ENCODE results near the gene KREMEN2.
A peak's percentile ranks its signal among the peaks of the same experiment; 100 is the strongest.
"Not testable (repeated sequence)": the region's sequence is repeated elsewhere in the genome, so short reads cannot be mapped to it uniquely, and the experiment has no call there.

KREMEN2 gene

DNA sequence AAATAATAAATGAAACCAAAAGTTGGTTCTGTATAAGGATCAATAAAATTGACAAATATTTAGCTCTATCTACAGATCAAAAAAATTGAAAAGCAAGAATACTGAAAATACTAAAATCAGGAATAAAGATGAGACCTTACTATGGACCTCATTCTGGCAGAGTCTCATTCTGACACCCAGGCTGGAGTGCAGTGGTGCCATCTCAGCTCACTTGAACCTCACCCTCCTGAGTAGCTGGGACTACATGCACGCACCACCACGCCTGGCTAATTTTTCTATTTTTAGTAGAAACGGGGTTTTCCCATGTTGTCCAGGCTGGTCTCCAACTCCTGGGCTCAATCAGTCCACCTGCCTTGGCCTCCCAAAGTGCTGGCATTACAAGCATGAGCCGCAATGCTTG, 22.0 kb upstream of the KREMEN2 start:
- no peak for DNase-seq (ENCODE audit: low read depth in 2 of 2)

- DNase-seq (ENCODE audit: low read depth in 2 of 2) = not testable (repeated sequence)
Measured at GRCh38 chr16:2943716-2944115, 20.4 kb upstream of the KREMEN2 start.

- no peak for DNase-seq (ENCODE audit: low read depth in 2 of 2)
Measured at GRCh38 chr16:2946649-2947048, 17.4 kb upstream of the KREMEN2 start.

GRCh38 chr16:2948807-2949704, 15.0 kb upstream of the KREMEN2 start:
- no peak for DNase-seq (ENCODE audit: low read depth in 2 of 2)

DNA sequence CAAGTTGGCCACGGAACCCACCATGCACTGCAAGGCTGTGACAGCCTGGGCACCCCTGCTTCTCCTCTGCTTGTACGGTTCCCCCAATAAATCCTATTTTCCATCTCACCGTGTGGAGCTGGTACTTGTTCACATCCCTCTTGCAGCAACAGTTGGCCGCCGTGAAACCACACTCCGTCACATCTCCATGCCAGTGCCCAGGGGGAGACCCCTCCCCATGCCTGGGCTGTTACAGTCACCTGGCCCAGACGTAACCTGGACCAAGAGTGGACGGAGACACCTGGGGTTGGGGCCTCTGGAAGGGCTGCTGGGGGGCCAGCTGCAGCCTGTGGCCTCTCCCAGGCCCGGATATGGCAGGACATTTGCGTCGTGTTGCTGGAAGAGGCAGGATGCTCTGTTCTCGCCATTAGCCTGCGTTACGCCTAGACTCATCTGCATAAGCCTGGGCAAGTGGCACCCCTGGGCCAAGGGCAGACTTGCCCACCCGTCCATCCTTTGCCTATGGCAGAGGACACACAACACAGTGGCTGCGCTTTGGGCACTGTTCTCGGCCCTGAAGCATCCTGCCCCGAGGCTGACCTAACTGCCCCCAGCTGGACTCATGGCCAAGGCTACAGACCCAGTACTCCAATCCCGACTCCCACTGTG, 14.2 kb upstream of the KREMEN2 start:
- DNase-seq (ENCODE audit: low read depth in 2 of 2) = no peak

DNA sequence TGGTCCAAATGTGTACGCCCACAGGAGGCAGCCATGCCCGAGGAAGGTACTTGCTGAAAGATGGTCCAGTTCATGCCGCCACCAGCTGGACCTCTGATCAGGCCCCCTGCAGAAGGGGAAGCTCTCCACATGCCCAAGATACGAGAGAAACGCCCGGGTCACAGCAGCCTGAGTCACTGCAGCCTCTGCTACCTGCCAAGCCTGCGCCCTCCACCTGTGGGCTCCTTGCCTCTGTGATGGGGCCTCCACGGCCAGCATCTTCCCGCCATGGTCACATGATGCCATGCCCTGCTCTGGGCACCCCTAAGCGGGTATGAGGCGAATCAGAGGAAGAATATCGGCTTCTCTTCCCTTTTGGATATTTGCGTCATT, 13.7 kb upstream of the KREMEN2 start:
- no peak for DNase-seq (ENCODE audit: low read depth in 2 of 2)

DNA sequence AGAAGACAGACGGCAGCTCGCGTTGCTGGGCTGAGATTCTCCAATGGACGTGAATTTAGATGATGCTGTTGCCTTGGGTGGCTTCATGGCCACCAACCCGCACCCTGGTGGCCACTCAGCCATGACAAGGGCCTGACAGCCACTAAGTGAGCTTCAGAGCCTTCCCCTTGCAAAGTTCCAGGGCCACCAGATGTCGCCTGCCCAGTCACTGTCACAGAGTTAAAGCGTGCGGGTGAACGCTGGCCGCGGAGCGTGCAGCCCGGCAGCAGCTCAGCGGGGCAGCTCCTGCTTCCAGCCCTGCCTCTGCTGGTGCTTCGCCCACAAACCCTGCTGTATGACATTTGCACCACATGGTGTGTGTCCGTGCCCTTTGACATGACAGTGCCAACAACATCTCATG, 13.3 kb upstream of the KREMEN2 start:
- no peak for DNase-seq (ENCODE audit: low read depth in 2 of 2)

DNA sequence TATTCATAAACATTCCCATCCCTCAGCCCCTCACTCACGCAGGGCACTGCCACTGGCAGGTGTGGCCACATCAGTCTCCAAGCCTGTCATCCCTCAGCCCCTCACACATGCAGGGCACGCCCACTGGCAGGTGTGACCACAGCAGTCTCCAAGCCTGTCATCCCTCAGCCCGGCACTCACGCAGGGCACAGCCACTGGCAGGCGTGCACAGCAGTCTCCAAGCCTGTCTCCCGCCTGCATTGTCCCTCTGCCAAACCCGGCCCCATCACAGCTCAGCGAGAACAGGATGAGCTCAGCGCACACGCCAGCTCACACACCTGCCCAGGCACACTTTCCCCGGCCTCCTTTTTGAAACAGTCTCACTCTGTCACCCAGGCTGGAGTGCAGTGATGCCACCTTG, 11.4 kb upstream of the KREMEN2 start:
- DNase-seq (ENCODE audit: low read depth in 2 of 2) = no peak

DNA sequence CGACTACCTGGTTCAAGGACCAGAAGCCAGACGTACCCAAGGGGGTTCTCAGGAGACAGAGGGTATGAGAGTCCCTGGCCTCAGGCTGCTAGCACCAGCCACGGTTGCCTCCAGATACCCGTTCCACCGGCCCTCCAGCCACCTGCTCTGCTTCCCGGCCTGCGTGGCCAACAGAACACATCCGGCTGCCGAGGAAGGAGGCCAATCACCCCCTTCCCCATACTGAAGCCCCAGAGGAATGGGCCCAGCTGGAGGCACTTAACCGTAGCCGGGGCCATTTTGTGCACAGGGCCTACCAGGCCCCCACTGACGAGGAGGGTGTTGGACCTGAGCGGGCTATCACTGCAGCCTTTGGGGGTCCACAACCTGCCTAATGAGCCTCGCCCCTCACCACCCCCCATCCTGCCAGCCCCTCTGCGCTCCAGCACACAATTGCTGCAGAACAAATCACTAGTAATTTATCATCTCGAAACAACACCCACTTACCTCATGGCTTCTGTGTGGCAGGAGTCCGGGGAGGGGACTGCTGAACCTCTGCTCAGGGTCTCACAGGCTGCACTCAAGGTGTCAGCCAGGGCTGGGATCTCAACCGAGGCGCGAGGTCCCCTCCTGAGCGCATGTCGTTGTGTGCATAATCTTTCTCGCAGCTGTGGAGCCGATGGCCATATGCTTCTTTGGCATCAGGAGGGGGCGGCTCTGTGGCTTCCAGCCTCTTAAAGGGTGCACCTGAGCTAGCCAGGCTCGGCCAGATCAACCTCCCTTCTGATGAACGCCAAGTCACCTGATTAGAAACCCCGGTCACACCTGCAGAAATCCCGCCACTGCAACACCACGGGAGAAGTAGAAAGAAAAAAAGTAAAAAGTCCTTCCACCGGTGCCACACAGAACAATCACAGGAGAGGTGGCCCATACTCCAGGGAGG, 10.1 kb upstream of the KREMEN2 start:
- DNase-seq (ENCODE audit: low read depth in 2 of 2) = no peak

DNA sequence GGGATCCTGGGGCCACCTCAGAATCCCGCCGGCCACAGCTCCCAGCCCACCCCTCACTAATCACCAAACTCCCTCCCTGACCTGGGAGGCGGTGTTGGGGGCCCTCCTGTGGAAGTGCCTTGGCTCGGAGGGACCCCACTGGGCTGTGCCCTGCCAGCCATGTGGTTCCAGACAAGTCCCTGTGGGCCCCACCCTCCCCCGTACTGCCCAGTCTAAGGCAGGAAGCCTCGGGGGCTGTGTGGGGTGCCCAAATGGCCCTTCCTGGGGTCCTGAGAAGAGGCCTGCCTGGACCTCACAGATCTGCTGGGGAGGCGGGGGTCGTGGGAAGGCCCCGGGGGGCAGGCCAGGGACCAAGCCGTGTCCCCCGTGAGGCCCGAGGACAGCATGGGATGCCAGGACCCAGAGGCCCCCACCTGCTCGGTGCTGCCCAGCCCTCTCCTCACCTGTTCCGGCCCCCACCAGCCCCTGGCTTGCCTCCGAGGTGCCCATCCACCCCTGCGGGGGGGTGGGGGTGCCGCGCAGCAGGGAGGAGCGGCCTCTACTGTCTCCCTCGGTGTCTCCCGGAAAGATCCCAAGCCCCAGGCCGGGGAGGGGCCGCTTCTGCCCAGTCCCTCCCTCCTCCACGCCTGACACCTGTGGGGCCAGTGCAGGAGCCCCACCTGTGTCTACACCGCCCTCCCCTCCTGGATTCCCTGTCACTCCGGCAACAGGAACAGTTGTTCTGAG, 9.3 kb upstream of the KREMEN2 start:
- no peak for DNase-seq (ENCODE audit: low read depth in 2 of 2)

- DNase-seq (ENCODE audit: low read depth in 2 of 2) = no peak
Measured at GRCh38 chr16:2955438-2955778, 8.7 kb upstream of the KREMEN2 start.

DNA sequence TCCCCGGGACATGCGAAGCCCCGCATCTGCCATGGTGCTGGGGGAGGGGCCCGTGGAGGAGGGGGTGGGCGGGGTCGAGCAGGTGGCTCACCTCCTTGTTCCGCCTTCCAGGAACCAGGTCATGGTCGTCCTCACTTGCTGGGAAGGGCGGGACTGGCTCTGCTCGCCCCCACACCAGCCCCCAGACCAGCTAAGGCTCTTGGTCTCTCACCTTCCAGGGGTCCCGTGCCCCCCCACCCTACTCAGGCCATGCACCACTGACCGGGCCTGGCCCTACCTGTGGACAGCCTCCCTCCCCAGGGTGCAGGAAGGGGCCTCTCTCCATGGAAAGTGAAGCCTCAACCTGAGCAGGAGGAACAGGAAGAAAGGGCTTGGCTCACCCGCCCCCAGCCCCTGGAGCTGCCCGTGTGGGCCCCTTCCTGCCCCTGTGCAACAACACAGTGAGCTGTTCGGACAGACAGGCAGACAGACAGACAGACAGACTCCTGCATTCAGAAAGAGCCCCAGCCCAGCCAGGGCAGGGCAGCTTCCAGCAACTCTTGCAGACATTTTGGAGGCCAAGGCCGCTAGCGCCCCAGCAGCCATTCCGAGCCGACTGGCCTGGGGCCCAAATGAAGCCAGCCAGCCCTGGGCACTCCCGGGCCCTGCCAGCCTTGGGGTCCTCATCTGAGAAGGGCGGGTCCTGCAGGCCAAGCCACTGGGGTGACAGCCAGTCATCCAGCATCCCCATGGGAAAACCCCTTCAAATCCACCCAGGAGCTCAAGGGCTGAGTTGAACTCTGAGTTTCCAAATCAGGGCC, 8.1 kb upstream of the KREMEN2 start:
- DNase-seq (ENCODE audit: low read depth in 2 of 2) = no peak

- no peak for DNase-seq (ENCODE audit: low read depth in 2 of 2)
Measured at GRCh38 chr16:2956579-2956956, 7.5 kb upstream of the KREMEN2 start.

DNA sequence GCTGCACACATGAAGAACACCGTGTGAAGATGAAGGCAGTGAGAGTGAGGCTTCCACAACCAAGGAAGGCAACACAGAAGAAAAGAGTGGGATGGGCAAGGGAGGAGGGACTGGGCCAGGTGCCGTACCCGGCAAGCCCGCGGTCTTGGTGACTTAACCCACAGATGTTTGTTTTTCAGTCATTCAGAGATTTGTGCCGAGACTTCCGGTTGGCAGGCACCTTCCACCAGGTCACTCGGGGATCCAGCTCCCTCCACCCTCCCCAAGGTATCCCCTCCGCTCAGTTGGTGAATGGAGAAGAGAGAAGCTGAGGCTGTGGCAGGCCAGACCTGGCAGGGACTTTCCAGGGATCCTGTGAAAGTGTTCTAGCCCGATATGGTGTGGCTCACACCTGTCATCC, 4.9 kb upstream of the KREMEN2 start:
- DNase-seq (ENCODE audit: low read depth in 2 of 2) = no peak

- no peak for DNase-seq (ENCODE audit: low read depth in 2 of 2)
Measured at GRCh38 chr16:2960183-2961010, 3.7 kb upstream of the KREMEN2 start.

DNA sequence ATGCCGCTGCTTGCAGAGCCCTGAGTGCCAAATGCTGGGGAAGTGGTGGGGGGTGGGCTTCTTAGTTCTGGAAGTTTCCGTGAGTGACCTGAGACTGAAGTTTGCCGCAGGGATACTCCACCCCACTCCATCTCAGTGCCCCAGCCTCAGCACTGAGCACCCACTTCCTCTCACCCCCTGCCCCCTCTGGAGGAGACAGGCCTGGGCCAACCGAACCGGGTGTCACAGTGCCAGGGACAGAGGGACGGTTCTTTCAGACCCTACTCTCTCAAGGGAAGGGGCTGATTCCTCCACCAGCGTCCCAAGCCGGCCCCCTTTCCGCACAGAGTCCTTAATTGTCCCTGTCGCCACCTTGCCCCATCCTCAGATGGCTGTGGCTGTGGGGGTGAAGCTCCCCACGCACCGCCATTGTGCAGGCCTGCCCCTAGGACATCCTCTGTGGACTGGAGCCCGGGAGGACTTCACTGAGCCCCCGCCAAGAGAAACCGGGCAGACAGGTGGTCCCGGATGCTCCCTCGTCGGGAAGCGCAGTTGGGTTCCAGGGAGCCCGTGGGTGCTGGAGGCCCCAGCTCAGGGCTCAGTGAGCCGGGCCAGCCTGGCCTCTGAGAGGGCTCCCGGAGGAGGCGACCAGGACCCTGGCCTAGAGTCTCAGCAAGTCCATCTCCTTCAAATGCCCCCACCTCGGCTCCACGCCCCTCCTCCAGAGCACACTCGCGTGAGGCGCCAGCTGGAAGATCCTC, 1.6 kb upstream of the KREMEN2 start:
- DNase-seq (ENCODE audit: low read depth in 2 of 2) = no peak

DNA sequence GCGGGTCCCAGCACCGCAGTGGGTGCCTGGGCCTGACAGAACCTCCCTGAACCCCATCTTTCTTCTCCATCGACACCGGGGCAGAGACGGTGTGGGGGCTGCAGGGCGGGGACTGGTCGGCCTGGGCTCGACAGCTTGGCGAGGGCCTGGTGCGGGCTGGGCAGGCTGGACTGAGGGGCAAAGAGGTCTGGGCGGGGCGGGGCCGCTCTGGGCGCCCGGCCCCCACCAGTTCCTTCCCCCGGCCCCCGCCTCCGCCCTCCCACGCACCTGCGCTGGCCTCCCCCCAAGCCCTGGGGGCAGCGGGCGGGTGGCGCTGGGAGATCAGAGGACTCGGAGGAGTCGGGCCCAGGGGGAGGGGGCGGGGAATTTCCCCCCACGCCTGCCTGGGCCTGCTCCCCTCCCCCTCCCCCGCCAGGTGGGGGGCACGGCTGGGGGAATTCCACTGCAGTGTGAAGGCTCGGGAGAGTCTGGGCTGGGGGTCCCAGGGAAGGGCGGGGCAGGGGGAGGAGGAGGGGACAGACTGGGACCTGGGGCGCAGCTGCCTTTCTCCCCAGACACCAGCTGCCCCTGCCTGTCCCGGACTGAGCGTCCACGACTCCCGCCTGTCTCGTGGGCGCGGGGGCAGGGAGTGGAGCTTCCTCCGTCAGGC, 877 bp upstream of the KREMEN2 start:
- DNase-seq (ENCODE audit: low read depth in 2 of 2) = no peak

DNA sequence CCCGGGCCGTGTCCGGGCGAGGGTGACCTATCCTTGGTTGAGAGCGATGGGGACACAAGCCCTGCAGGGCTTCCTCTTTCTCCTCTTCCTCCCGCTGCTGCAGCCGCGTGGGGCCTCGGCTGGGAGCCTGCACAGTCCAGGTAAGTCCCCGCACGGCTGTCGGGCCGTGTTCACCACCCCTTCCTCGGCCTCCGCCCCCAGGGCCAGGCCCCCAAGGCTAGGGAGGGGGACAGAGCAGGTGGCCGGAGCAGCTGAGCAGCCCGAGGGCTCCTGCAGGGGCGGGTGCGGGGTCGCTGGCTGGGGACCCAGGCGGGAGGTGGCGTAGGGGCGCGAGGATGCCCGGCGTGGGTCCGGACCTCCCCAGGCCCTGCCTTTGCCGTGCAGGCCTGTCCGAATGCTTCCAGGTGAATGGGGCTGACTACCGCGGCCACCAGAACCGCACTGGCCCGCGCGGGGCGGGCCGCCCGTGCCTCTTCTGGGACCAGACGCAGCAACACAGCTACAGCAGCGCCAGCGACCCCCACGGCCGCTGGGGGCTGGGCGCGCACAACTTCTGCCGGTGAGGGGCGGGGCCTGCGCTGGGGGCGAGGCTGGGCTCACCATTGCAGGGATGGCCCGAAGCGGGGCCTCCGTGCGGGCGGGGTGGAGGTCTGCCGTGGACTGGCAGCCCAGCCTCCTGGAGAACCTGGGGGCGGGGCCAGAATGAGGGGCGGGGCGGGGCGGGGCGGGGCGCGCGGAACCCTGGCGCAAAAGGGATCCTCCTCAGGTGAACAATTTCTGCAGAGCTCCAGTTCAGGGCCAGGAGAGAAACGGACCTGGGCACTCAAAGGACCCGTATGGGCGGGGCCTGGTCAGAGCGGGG, 631 bp downstream of the KREMEN2 start:
- DNase-seq (ENCODE audit: low read depth in 2 of 2) = peak; percentile 57 to 61
